ENCODE results near the gene SORBS2.

- TF ChIP-seq EZH2 (IDR thresholded peaks at IDR 0.05; ENCODE audit: low read length, missing control alignments) = no peak
- no peak for TF ChIP-seq CTCF (conservative IDR thresholded peaks at IDR 0.05 in 1 of 2, IDR thresholded peaks at IDR 0.05 in 1 of 2; ENCODE audit: low read depth in 1 of 2, low read length in 2 of 2)
These were observed 98.7 kb downstream of the SORBS2 start for GRCh38 chr4:185713272-185713671.

Data from fibroblast of lung (primary cell).